ENCODE results near the gene RPS6KB2. TPM values are rescaled to one million over a fixed set of nuclear protein-coding genes. Genes with fewer than 3 reads are reported as not detected.
"Not testable (repeated sequence)": the region's sequence is repeated elsewhere in the genome, so short reads cannot be mapped to it uniquely, and the experiment has no call there.

The RPS6KB2 gene
- polyA plus RNA-seq, 1 donor from 2014 or later = 92.8 TPM

- H3K9ac ChIP-seq (ENCODE audit: low read length); H3K9me3 ChIP-seq (ENCODE audit: low read length); H3K4me3 ChIP-seq (ENCODE audit: low read length); H3K4me2 ChIP-seq (ENCODE audit: low read length); H3K27ac ChIP-seq (ENCODE audit: low read length); H3F3A ChIP-seq (ENCODE audit: insufficient read depth, low read length, poor library complexity, severe bottlenecking); H3K9me2 ChIP-seq (ENCODE audit: insufficient read depth, low read length); H4K20me1 ChIP-seq (ENCODE audit: insufficient read depth); H3K36me3 ChIP-seq (ENCODE audit: insufficient read depth, low read length); H2AFZ ChIP-seq (ENCODE audit: low read depth, low read length); H3K27me3 ChIP-seq (ENCODE audit: insufficient read depth, low read depth, low read length); H3K79me2 ChIP-seq (replicated peaks; ENCODE audit: insufficient read depth, low read length): not testable (repeated sequence)
Measured at GRCh38 chr11:67477344-67478050, 49.2 kb downstream of the RPS6KB2 start.

DNA sequence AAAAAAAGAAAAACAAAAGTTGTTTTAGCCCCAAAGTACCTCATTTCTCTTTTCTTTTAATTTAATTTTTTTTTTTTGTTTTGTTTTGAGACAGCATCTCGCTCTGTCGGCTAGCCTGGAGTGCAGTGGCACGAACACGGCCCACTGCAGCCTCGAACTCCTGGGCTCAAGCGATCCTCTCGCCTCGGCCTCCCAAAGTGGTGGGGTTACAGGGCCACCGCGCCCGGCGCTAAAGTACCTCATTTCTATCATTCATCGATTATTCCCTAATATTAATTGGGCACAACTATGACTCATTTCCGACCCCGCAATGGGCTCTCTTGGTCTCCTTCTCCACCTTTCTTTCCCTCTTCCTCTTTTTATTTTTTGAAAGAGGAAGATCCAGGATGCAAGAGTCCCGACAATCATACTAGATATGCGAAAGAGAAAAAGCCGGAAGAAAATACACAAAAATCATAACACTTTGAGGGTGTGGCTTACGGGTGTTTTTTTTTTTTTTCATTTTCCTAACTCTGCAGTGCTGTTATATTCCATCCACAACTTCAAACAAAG, 54.1 kb downstream of the RPS6KB2 start:
- Histone ChIP-seq H3F3A (ENCODE audit: insufficient read depth, low read length, poor library complexity, severe bottlenecking) (no peaks in the 10 kb centered on the region), H3K9me3 (ENCODE audit: low read length) (no peaks in the 10 kb centered on the region), H3K4me3 (ENCODE audit: low read length) (peak overlapping the region; percentile 73), H3K79me2 (replicated peaks; ENCODE audit: insufficient read depth, low read length) (peaks cover 4% of the 10 kb centered on the region), H3K4me2 (ENCODE audit: low read length) (peak overlapping the region; percentile 64), H3K9me2 (ENCODE audit: insufficient read depth, low read length) (no peaks in the 10 kb centered on the region), H3K9ac (ENCODE audit: low read length) (peak overlapping the region; percentile 80), H3K36me3 (ENCODE audit: insufficient read depth, low read length) (no peaks in the 10 kb centered on the region), H3K27ac (ENCODE audit: low read length) (peak overlapping the region; percentile 90), H3K27me3 (ENCODE audit: insufficient read depth, low read depth, low read length) (no peaks in the 10 kb centered on the region), H4K20me1 (ENCODE audit: insufficient read depth) (no peaks in the 10 kb centered on the region), H2AFZ (ENCODE audit: low read depth, low read length) (peak overlapping the region; percentile 71)
- no peak for TF ChIP-seq SMC3 (conservative IDR thresholded peaks at IDR 0.05; ENCODE audit: poor library complexity)
- TF ChIP-seq POLR2AphosphoS5 (IDR thresholded peaks at IDR 0.05) = no peak
- no peak for TF ChIP-seq TAF1 (IDR thresholded peaks at IDR 0.05; ENCODE audit: low read depth)
- TF ChIP-seq MXI1 (conservative IDR thresholded peaks at IDR 0.05; ENCODE audit: poor library complexity, severe bottlenecking) = no peak
- TF ChIP-seq, protein P1, sequence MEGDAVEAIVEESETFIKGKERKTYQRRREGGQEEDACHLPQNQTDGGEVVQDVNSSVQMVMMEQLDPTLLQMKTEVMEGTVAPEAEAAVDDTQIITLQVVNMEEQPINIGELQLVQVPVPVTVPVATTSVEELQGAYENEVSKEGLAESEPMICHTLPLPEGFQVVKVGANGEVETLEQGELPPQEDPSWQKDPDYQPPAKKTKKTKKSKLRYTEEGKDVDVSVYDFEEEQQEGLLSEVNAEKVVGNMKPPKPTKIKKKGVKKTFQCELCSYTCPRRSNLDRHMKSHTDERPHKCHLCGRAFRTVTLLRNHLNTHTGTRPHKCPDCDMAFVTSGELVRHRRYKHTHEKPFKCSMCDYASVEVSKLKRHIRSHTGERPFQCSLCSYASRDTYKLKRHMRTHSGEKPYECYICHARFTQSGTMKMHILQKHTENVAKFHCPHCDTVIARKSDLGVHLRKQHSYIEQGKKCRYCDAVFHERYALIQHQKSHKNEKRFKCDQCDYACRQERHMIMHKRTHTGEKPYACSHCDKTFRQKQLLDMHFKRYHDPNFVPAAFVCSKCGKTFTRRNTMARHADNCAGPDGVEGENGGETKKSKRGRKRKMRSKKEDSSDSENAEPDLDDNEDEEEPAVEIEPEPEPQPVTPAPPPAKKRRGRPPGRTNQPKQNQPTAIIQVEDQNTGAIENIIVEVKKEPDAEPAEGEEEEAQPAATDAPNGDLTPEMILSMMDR (IDR thresholded peaks at IDR 0.05; ENCODE audit: poor library complexity, severe bottlenecking) = no peak
- TF ChIP-seq, protein P2, sequence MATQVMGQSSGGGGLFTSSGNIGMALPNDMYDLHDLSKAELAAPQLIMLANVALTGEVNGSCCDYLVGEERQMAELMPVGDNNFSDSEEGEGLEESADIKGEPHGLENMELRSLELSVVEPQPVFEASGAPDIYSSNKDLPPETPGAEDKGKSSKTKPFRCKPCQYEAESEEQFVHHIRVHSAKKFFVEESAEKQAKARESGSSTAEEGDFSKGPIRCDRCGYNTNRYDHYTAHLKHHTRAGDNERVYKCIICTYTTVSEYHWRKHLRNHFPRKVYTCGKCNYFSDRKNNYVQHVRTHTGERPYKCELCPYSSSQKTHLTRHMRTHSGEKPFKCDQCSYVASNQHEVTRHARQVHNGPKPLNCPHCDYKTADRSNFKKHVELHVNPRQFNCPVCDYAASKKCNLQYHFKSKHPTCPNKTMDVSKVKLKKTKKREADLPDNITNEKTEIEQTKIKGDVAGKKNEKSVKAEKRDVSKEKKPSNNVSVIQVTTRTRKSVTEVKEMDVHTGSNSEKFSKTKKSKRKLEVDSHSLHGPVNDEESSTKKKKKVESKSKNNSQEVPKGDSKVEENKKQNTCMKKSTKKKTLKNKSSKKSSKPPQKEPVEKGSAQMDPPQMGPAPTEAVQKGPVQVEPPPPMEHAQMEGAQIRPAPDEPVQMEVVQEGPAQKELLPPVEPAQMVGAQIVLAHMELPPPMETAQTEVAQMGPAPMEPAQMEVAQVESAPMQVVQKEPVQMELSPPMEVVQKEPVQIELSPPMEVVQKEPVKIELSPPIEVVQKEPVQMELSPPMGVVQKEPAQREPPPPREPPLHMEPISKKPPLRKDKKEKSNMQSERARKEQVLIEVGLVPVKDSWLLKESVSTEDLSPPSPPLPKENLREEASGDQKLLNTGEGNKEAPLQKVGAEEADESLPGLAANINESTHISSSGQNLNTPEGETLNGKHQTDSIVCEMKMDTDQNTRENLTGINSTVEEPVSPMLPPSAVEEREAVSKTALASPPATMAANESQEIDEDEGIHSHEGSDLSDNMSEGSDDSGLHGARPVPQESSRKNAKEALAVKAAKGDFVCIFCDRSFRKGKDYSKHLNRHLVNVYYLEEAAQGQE (IDR thresholded peaks at IDR 0.05; ENCODE audit: borderline replicate concordance) = no peak
- no peak for TF ChIP-seq EP300 (conservative IDR thresholded peaks at IDR 0.05; ENCODE audit: poor library complexity, severe bottlenecking)
- TF ChIP-seq EZH2 (IDR thresholded peaks at IDR 0.05; ENCODE audit: borderline replicate concordance, insufficient read depth, low read length, poor library complexity, severe bottlenecking) = no peak
- no peak for TF ChIP-seq RAD21 (conservative IDR thresholded peaks at IDR 0.05)
